Common myeloid progenitor, CD34-positive (primary cell): ENCODE measurements around the gene GDPGP1.
A peak's percentile ranks its signal among the peaks of the same experiment; 100 is the strongest.

Source experiments
- CTCF ChIA-PET: fragments of 350-600 bp; sonication (Branson Sonifier 250); formaldehyde crosslinking; loops from one replicate; lab custom pipeline; 2021; ENCODE audit warnings: antibody characterized with exemption; lab: Charles Lee
- POLR2A ChIA-PET: fragments of 350-600 bp; sonication (Branson Sonifier 250); formaldehyde crosslinking; loops from one replicate; lab custom pipeline; 2021; ENCODE audit warnings: antibody characterized with exemption; lab: Charles Lee
- DNase-seq, 3 donors: peaks; one replicate each; pipeline versions ENCODE4 v3.0.0 to v3.0.0-alpha.2; 2013
- H3K27ac ChIP-seq, 2 experiments: 1 replicate in 1 of 2; 2 replicates in 1 of 2; pipeline ENCODE4 v1.7.0; 2013; ENCODE audit warnings: inconsistent platforms in 2 of 2, low read length in 2 of 2, mild to moderate bottlenecking in 2 of 2, low read depth in 1 of 2, moderate library complexity in 1 of 2; ENCODE audit not compliant: severe bottlenecking in 2 of 2, insufficient read depth in 1 of 2, poor library complexity in 1 of 2
- H3K27me3 ChIP-seq, 5 experiments: replicated peaks in 2 of 5; 1 replicate in 3 of 5; 2 replicates in 2 of 5; pipeline versions ENCODE4 v1.6.1 to v1.7.0; 2013; ENCODE audit warnings: low read length in 4 of 5, mild to moderate bottlenecking in 2 of 5, moderate library complexity in 2 of 5, inconsistent platforms in 1 of 5; ENCODE audit not compliant: insufficient read depth in 5 of 5, control insufficient read depth in 4 of 5
- H3K36me3 ChIP-seq, 4 experiments: 1 replicate in 2 of 4; 2 replicates in 2 of 4; pipeline versions ENCODE4 v1.6.1 to v1.7.0; 2013; ENCODE audit warnings: low read length in 3 of 4, control low read depth in 1 of 4, mild to moderate bottlenecking in 1 of 4; ENCODE audit not compliant: control insufficient read depth in 4 of 4, insufficient read depth in 4 of 4
- H3K4me1 ChIP-seq, 4 experiments: 1 replicate in 3 of 4; 2 replicates in 1 of 4; pipeline versions ENCODE4 v1.6.1 to v1.7.1; 2013; ENCODE audit warnings: low read length in 3 of 4, mild to moderate bottlenecking in 3 of 4, control low read depth in 1 of 4, inconsistent platforms in 1 of 4, moderate library complexity in 1 of 4; ENCODE audit not compliant: control insufficient read depth in 4 of 4, insufficient read depth in 4 of 4; ENCODE audit errors: control extremely low read depth in 1 of 4
- H3K4me3 ChIP-seq, 7 experiments: 1 replicate in 4 of 7; 2 replicates in 3 of 7; pipeline versions ENCODE4 v1.5.1 to v1.7.0; 2013; ENCODE audit warnings: mild to moderate bottlenecking in 7 of 7, low read length in 6 of 7, moderate library complexity in 6 of 7, inconsistent platforms in 2 of 7, low read depth in 2 of 7, control low read depth in 1 of 7; ENCODE audit not compliant: insufficient read depth in 4 of 7, control insufficient read depth in 1 of 7; ENCODE audit errors: extremely low read depth in 1 of 7
- H3K9me3 ChIP-seq, 5 experiments: 1 replicate in 4 of 5; 2 replicates in 1 of 5; pipeline versions ENCODE4 v1.6.1 to v1.7.1; 2013; ENCODE audit warnings: low read length in 4 of 5, mild to moderate bottlenecking in 2 of 5, inconsistent platforms in 1 of 5, low read depth in 1 of 5, moderate library complexity in 1 of 5; ENCODE audit not compliant: control insufficient read depth in 4 of 5, insufficient read depth in 2 of 5; ENCODE audit errors: control extremely low read depth in 1 of 5
- WGBS: methylation state at CpG from one replicate; pipeline ENCODE4 v1.1.5; 2013; ENCODE audit not compliant: insufficient coverage; 5-methylcytosine and 5-hydroxymethylcytosine counted together

The GDPGP1 gene

DNA sequence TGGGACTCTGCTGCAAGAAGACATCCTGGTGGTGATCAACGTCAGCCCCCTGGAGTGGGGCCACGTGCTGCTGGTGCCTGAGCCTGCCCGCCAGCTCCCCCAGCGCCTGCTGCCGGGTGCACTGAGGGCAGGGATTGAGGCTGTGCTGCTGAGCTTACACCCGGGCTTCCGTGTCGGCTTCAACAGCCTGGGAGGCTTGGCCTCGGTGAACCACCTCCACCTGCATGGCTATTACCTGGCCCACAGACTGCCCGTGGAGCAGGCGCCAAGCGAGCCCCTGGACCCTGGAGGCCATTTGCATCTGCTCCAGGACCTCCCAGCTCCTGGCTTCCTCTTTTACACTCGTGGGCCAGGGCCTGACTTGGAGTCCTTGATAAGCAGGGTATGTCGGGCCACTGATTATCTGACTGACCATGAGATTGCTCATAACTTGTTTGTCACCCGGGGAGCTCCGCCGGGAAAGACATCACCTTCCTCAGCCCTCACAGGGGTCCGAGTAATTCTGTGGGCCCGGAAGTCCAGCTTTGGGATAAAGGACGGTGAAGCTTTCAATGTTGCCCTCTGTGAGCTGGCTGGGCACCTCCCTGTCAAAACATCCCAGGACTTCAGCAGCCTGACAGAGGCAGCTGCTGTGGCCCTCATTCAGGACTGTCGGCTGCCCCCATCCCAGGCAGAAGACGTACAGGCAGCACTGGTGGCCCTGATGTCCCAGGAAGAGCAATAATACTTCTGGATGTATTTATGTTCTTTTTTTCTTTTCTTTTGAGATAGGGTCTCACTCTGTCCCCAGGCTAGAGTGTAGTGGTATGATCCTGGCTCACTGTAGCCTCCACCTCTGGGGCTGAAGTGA lies 7.6 kb downstream of the GDPGP1 start:
- Histone ChIP-seq H3K9me3 (no peaks in the 10 kb centered on the region), H3K4me3 (no peak overlapping the region)
- no peak for DNase-seq

GRCh38 chr15:90243943-90244639 lies 10.1 kb downstream of the GDPGP1 start:
- peaks cover 0 to 4% (median under 1%) of the 10 kb centered on the region in 4 experiments for H3K4me1 ChIP-seq
- no peaks in the 10 kb centered on the region for H3K27me3 ChIP-seq
- no peak overlapping the region for H3K27ac ChIP-seq
- H3K36me3 ChIP-seq, result peaks cover 0 to 14% (median 1%) of the 10 kb centered on the region in 4 experiments
- WGBS, result 96% methylated on average over 7 of the region's 10 CpGs
- POLR2A ChIA-PET, result no interaction called here
- H3K9me3 ChIP-seq, result no peaks in the 10 kb centered on the region
- H3K4me3 ChIP-seq, result no peak overlapping the region
- CTCF ChIA-PET, result no interaction called here
- no peak for DNase-seq

More for the DNA sequence above, 7.6 kb downstream of the GDPGP1 start:
- ChIA-PET CTCF (interaction anchor here (0.8 to 1.3 kb wide), 3 partner anchors 8 to 1609 kb away, joined by 3 to 5 read pairs (median 3); partner anchors contain the start of gene TTLL13), POLR2A (no interaction called here)
- no peaks in the 10 kb centered on the region for H3K4me1 ChIP-seq
- WGBS, result 89% methylated on average over 21 of the region's 22 CpGs
- H3K27me3 ChIP-seq, result no peaks in the 10 kb centered on the region
- H3K27ac ChIP-seq, result peak overlapping the region in 1 of 2 experiments; percentile 14
- peaks cover 0 to 25% (median 7%) of the 10 kb centered on the region in 4 experiments for H3K36me3 ChIP-seq

DNA sequence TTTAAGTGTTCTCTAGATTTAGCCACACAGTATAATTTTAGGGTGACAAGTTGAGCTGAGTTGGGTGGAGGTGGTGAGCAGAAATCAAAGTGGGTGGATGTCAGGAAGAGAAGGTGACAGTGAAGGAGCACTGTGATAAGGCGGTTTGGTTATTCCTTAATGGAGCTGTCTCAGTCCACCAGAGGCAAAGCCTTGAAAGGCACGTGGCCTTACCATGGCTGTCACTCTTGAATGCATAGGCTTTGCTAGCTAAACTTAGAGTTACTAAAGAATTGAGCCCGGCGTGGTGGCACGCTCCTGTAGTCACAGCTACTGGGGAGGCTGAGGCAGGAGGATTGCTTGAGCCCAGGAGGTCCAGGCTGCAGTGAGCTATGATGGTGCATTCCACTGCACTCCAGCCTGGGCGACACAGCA lies 14.8 kb downstream of the GDPGP1 start:
- ChIA-PET POLR2A (interaction anchor here (1.3 kb wide), 1 partner anchor 15 kb away, joined by 4 read pairs; the partner anchor contains the start of genes CIB1 and GDPGP1), CTCF (interaction anchor here (1.0 to 3.2 kb wide), 9 partner anchors 9 to 59 kb away, joined by 3 to 13 read pairs (median 4); partner anchors contain the start of genes CIB1 and GDPGP1)
- H3K4me1 ChIP-seq, result peaks cover 0 to 15% (median 8%) of the 10 kb centered on the region in 4 experiments
- H3K27ac ChIP-seq, result no peak overlapping the region
- H3K36me3 ChIP-seq, result peaks cover 0 to 2% (median 0%) of the 10 kb centered on the region in 4 experiments
- peak overlapping the region in 4 of 7 experiments; percentile 66 to 75 (median 70) for H3K4me3 ChIP-seq
- peak in 2 of 3 donors; percentile 21 to 46 for DNase-seq
- WGBS, result 96% methylated on average over 5 of the region's 6 CpGs
- H3K27me3 ChIP-seq, result peaks cover 0 to 2% (median 0%) of the 10 kb centered on the region in 5 experiments
- no peaks in the 10 kb centered on the region for H3K9me3 ChIP-seq

DNA sequence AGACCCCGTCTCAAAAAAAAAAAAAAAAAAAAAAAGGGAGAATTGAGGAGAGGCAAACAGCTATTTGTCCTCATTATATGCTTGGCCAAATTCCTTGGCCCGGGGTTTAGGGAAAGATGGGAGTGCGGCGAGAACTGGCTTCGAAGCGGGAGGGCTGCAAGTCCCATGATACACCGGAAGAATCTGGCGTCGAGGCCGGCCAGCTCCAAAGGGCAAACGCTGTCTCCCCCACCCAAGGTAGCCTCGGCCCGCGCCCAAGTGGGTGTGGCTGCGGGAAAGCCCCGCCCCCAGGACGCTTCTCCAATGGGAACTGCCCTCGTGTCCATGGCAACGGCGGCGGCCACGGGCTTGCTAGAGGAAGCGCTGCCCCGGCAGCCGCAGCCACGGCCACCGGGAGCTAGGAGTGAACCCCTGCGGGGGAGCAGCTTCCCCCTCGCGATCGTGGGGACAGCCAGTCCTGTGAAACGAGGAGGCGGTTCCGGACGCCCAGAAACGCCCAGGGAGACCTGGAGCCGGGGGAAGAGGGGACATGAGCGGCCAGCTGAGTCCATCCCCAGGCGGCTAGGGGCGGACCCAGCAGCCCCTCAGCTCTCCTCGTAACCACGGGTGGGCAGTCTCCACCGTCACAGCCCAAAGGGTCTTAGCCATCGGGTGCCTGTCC lies 15.3 kb downstream of the GDPGP1 start, which contains the start of gene TTLL13:
TSS of gene TTLL13 (plus strand) at position 354 of the 661 bp plus-strand sequence. CDS start 1,075 bp downstream, outside the sequence.
- no peak within 1 kb of the TSS for H3K27ac ChIP-seq
- ChIA-PET POLR2A (interaction anchor here (0.8 to 1.3 kb wide), 2 partner anchors 16 kb away, joined by 3 to 4 read pairs; partner anchors contain the start of genes CIB1, GDPGP1 and NGRN), CTCF (interaction anchor here (0.8 to 3.2 kb wide), 12 partner anchors 8 to 58 kb away, joined by 3 to 13 read pairs (median 4); partner anchors contain the start of genes CIB1 and GDPGP1)
- 2% methylated on average over 31 of the region's 44 CpGs for WGBS
- H3K4me3 ChIP-seq, result peak within 1 kb of the TSS; percentile 23 to 75 (median 66)
- H3K4me1 ChIP-seq, result peaks cover 0 to 15% (median 9%) of the 10 kb centered on the region in 4 experiments
- peaks cover 0 to 2% (median 0%) of the 10 kb centered on the region in 5 experiments for H3K27me3 ChIP-seq
- no peaks in the 10 kb centered on the region for H3K36me3 ChIP-seq
- H3K9me3 ChIP-seq, result no peaks in the 10 kb centered on the region
- DNase-seq, result peak; percentile 80 to 91 (median 84)

- WGBS, result 100% methylated on average over 6 of the region's 7 CpGs
- no peaks in the 10 kb centered on the region for H3K27me3 ChIP-seq
- POLR2A ChIA-PET, result no interaction called here
- DNase-seq, result no peak
- no peaks in the 10 kb centered on the region for H3K9me3 ChIP-seq
- no peak overlapping the region for H3K4me3 ChIP-seq
- H3K36me3 ChIP-seq, result no peaks in the 10 kb centered on the region
- CTCF ChIA-PET, result no interaction called here
- H3K27ac ChIP-seq, result no peak overlapping the region
- H3K4me1 ChIP-seq, result peaks cover 0 to 3% (median 0%) of the 10 kb centered on the region in 4 experiments
These were observed 23.8 kb downstream of the GDPGP1 start for GRCh38 chr15:90257776-90258175.

DNA sequence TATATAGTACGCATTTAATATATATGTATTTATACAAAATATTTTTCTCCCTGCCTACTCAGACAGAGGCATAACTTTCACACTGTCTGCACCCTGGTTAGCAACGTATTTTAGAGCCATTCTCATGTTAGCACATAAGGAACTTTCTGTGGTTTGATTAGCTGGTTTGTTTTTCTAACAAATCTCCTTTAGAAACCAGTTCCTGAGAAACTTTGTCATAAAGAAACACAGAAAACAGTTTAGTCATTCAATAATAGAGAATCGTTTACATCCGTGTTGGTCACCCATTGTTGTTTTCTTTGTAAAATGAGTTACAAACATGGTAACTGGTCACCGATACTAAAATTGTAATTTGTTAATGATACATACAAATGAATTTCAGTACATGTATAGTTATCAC lies 25.5 kb downstream of the GDPGP1 start:
- Histone ChIP-seq H3K4me3 (no peak overlapping the region), H3K9me3 (no peaks in the 10 kb centered on the region), H3K4me1 (peaks cover 2 to 7% (median 5%) of the 10 kb centered on the region in 4 experiments), H3K27ac (no peak overlapping the region), H3K36me3 (no peaks in the 10 kb centered on the region), H3K27me3 (no peaks in the 10 kb centered on the region)
- no CpG with 5 or more reads among the region's 5 CpGs for WGBS
- CTCF ChIA-PET, result interaction anchor here (1.4 to 1.7 kb wide), 2 partner anchors 11 to 28 kb away, joined by 3 read pairs; no protein-coding TSS in a partner anchor
- no peak for DNase-seq
- POLR2A ChIA-PET, result no interaction called here
